SK-N-SH (cell line): Measurements from ENCODE around the gene ZNF266.

Experiments used
- CHD2 ChIP-seq: fragments of 150-350 bp; IDR thresholded peaks from 2 replicates; pipeline ENCODE4 v1.6.1; 2018; ENCODE audit warnings: low read length; ENCODE audit not compliant: partially characterized antibody
- CTCF ChIP-seq: fragments of 200-600 bp; sonication (generic); IDR thresholded peaks from 2 replicates; pipeline ENCODE4 v1.6.1; 2017; ENCODE audit warnings: antibody characterized with exemption, mild to moderate bottlenecking, moderate library complexity
- ELF1 ChIP-seq: IDR thresholded peaks from 2 replicates; pipeline ENCODE4 v1.4.0; 2012
- EZH2phosphoT487 ChIP-seq: fragments of 200-600 bp; sonication (generic); IDR thresholded peaks from 2 replicates; pipeline ENCODE4 v1.6.1; 2017; ENCODE audit warnings: low read depth, mixed run types, mild to moderate bottlenecking, antibody characterized with exemption, moderate library complexity, borderline replicate concordance
- MAX ChIP-seq: IDR thresholded peaks from 2 replicates; pipeline ENCODE4 v1.4.0; 2012; ENCODE audit warnings: low read depth
- NFIC ChIP-seq: IDR thresholded peaks from 2 replicates; pipeline ENCODE4 v1.4.0; 2012; ENCODE audit warnings: borderline replicate concordance
- POLR2AphosphoS5 ChIP-seq: IDR thresholded peaks from 2 replicates; pipeline ENCODE4 v1.6.1; 2012; ENCODE audit warnings: low read depth, low read length
- RAD21 ChIP-seq: IDR thresholded peaks from 2 replicates; pipeline ENCODE4 v1.6.1; 2012; ENCODE audit warnings: mild to moderate bottlenecking, low read length
- SMC3 ChIP-seq: IDR thresholded peaks from 2 replicates; pipeline ENCODE4 v1.6.1; 2012; ENCODE audit warnings: low read depth, low read length, improper control_type of control experiment
- TAF1 ChIP-seq: IDR thresholded peaks from 2 replicates; pipeline ENCODE4 v1.6.1; 2012; ENCODE audit warnings: low read depth, mild to moderate bottlenecking, low read length, moderate library complexity, borderline replicate concordance
- TCF12 ChIP-seq: IDR thresholded peaks from 2 replicates; pipeline ENCODE4 v1.4.0; 2012
- YY1 ChIP-seq: IDR thresholded peaks from 2 replicates; pipeline ENCODE4 v1.4.0; 2012; ENCODE audit warnings: low read depth, mild to moderate bottlenecking

GRCh38 chr19:9370738-9371619, 64.4 kb downstream of the ZNF266 start:
- TF ChIP-seq CTCF (no peak), SMC3 (no peak), TCF12 (no peak), POLR2AphosphoS5 (no peak), CHD2 (no peak), ELF1 (no peak), TAF1 (no peak), NFIC (no peak), YY1 (no peak), MAX (no peak), EZH2phosphoT487 (no peak), RAD21 (no peak)
